ENCODE results near the gene PCDHB2.

GRCh38 chr5:141127305-141127704 is 32.9 kb downstream of the PCDHB2 start:
- TF ChIP-seq CTCF (IDR thresholded peaks at IDR 0.05) = no peak
- no peak for TF ChIP-seq EZH2 (IDR thresholded peaks at IDR 0.05)
